Muscle of back (tissue), 10 donors: ENCODE measurements around the gene CLEC18A. TPM values are rescaled to one million over a fixed set of nuclear protein-coding genes. Genes with fewer than 3 reads are reported as not detected.

Experiments used
- polyA plus RNA-seq, 10 donors: library from polyadenylated mRNA; unstranded; fragments of 120-200 nt; gene quantifications; one replicate each; pipeline ENCODE4 v1.2.1, GENCODE V29; 2013; ENCODE audit not compliant: insufficient read length in 10 of 10

Gene CLEC18A
- polyA plus RNA-seq, 10 donors: 0.26 to 1.3 (median 0.71) TPM

Other genes starting within 250 kb of the CLEC18A start
- gene NQO1, start 224.8 kb upstream of the CLEC18A start, polyA plus RNA-seq: 10 to 100 TPM in 1 of 10 donors, 1 to 10 TPM in 9; 6.5 to 10.4 (median 7.1) TPM
- 10 to 100 TPM; 31.7 to 54.7 (median 44.8) TPM for gene NOB1, start 196.4 kb upstream of the CLEC18A start, polyA plus RNA-seq
- 10 to 100 TPM; 12.5 to 17.3 (median 15.3) TPM for gene WWP2, start 189.0 kb upstream of the CLEC18A start, polyA plus RNA-seq
- 10 to 100 TPM; 11.9 to 30.1 (median 21.8) TPM for gene PDPR, start 163.0 kb downstream of the CLEC18A start, polyA plus RNA-seq
- gene CLEC18C, start 222.5 kb downstream of the CLEC18A start, polyA plus RNA-seq: under 1 TPM in 8 of 10 donors, not detected in 2; 0.13 to 0.85 (median 0.37) TPM